Gastrocnemius medialis (tissue), 4 donors: Measurements from ENCODE around the gene SETBP1.

Experiments used
- CTCF ChIP-seq, 5 experiments: fragments of 450-650 bp in 3 of 5; fragments of 200-600 bp in 2 of 5; sonication (generic) in 2 of 5; IDR thresholded peaks in 4 of 5; conservative IDR thresholded peaks in 1 of 5; 1 replicate in 4 of 5; 2 replicates in 1 of 5; pipeline ENCODE4 v1.5.1; 2016 to 2019; ENCODE audit warnings: antibody characterized with exemption in 5 of 5, mild to moderate bottlenecking in 3 of 5, moderate library complexity in 3 of 5
- POLR2A ChIP-seq, 2 donors: fragments of 450-650 bp; IDR thresholded peaks; one replicate each; pipeline ENCODE4 v1.6.1; 2017; ENCODE audit warnings: antibody characterized with exemption in 2 of 2, mild to moderate bottlenecking in 2 of 2, moderate library complexity in 2 of 2

- TF ChIP-seq CTCF (IDR thresholded peaks at IDR 0.05 in 4 of 5, conservative IDR thresholded peaks at IDR 0.05 in 1 of 5) (no peak), POLR2A (IDR thresholded peaks at IDR 0.05) (no peak)
These were observed 2.8 kb upstream of the SETBP1 start for GRCh38 chr18:44677933-44678332.
